ENCODE data around the gene SLC24A4.
A peak's percentile ranks its signal among the peaks of the same experiment; 100 is the strongest.

Gene SLC24A4

DNA sequence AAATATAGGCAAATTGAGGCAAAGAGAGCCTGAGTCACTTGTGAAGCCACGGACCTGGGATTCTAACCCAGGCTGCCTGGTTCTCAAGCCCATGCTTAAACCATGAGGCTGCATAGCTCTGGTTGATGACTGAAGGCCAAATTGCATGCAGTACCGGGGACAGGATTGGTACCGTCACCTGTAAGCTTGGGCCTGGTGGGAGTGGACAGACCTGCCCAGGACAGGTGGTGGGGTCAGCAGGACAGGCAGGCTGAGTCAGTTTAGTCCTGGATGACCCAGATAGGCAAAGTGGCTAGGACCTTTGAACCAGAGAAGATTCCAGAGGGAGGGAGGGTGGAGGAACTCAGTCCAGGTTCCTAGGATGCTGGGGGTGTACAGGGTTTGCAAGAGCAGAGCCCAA is 216.5 kb downstream of the SLC24A4 start:
- TF ChIP-seq, protein P1, sequence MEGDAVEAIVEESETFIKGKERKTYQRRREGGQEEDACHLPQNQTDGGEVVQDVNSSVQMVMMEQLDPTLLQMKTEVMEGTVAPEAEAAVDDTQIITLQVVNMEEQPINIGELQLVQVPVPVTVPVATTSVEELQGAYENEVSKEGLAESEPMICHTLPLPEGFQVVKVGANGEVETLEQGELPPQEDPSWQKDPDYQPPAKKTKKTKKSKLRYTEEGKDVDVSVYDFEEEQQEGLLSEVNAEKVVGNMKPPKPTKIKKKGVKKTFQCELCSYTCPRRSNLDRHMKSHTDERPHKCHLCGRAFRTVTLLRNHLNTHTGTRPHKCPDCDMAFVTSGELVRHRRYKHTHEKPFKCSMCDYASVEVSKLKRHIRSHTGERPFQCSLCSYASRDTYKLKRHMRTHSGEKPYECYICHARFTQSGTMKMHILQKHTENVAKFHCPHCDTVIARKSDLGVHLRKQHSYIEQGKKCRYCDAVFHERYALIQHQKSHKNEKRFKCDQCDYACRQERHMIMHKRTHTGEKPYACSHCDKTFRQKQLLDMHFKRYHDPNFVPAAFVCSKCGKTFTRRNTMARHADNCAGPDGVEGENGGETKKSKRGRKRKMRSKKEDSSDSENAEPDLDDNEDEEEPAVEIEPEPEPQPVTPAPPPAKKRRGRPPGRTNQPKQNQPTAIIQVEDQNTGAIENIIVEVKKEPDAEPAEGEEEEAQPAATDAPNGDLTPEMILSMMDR (conservative IDR thresholded peaks at IDR 0.05; ENCODE audit: low read length), result no peak
- DNase-seq (ENCODE audit: low read depth), result no peak
- no peak overlapping the region for H3K4me3 ChIP-seq (ENCODE audit: low read length)

DNA sequence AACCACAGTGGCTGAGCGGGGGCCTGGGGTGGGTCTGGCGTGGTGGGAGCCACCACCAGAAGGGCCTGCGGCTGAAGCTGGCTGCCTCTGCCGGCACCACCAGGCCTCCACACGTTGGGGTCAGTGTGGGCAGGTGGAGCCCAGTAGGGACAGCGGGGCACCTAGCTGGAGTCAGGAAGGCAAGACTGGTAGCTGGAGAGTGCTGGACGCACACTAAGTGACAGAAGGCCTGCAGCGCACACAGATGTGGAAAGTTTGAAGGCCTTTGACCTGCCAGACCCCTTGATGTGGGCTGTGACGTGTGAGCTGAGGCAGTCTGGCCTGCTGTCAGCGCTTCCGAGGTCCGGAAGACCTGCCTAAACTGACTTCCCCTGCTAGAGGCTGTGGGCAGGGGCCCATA is 216.9 kb downstream of the SLC24A4 start:
- H3K4me3 ChIP-seq (ENCODE audit: low read length), result no peak overlapping the region
- TF ChIP-seq, protein P1 (conservative IDR thresholded peaks at IDR 0.05; ENCODE audit: low read length), result no peak
- no peak for DNase-seq (ENCODE audit: low read depth)

DNA sequence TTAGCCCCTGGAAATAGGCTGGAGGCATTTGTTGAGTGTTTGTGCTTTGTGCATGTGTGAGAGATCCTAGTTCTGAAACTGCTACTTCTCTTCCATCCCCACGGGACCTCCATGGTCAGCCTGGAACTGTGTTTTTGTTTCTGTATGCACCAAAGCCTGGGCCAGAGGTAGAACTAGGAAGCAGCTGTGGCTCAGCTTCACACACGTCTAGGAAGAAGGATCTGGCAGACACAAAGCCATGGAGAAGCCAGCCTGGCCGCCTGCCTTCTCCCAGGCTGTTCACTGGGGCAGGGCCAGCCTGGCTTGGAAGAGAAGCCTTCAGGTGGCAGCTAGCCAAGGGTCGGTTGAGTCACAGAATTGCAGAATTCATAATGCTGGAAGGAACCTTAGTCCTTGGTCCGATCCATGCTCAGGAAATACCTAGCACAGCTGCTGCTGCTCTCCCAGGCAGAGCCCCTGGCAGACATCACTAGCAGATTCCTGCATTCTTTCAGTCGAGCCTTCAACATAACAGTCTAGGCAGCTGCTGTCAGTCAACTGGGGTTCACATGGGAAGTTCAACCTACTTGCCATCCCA is 217.6 kb downstream of the SLC24A4 start:
- H3K4me3 ChIP-seq (ENCODE audit: low read length), result no peak overlapping the region
- DNase-seq (ENCODE audit: low read depth), result peak; percentile 100
- TF ChIP-seq, protein P1 (conservative IDR thresholded peaks at IDR 0.05; ENCODE audit: low read length), result no peak

DNA sequence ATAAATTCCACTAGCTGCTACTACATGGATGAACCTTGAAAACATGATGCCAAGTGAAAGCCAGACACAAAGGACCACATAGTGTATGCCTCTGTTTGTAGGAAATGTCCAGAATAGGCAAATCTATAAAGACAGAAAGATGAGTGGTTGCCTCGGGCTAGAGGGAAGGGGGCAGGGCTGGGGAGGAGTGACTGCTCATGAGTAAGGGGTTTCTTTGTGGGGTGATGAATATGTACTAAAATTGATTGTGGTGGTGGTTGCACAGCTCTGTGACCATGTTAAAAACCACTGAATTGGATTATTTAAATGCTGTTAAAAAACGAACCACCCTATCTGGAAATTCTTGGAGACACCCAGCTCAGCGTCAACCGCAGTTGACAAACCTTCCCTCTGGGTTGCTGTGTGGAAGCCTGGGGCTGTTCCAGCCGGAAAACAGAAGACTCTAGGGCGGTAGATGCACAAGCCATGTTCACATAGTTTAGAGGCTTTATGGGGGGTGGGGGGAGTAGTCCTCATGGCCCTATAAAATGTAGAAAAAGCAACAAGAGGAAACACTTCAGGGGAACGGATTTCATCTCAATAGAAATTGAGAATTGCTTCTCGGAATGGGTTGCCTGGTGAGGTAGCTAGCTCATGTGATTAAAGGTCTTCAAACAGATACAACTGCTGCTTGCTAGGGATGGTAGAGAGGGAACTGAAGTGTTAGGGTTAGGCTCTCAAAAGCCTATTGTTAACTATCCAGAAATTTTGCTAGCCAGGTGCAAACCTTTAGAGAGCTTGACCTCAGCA is 220.0 kb downstream of the SLC24A4 start:
- no peak for DNase-seq (ENCODE audit: low read depth)
- TF ChIP-seq, protein P1 (conservative IDR thresholded peaks at IDR 0.05; ENCODE audit: low read length), result no peak
- H3K4me3 ChIP-seq (ENCODE audit: low read length), result no peak overlapping the region

DNA sequence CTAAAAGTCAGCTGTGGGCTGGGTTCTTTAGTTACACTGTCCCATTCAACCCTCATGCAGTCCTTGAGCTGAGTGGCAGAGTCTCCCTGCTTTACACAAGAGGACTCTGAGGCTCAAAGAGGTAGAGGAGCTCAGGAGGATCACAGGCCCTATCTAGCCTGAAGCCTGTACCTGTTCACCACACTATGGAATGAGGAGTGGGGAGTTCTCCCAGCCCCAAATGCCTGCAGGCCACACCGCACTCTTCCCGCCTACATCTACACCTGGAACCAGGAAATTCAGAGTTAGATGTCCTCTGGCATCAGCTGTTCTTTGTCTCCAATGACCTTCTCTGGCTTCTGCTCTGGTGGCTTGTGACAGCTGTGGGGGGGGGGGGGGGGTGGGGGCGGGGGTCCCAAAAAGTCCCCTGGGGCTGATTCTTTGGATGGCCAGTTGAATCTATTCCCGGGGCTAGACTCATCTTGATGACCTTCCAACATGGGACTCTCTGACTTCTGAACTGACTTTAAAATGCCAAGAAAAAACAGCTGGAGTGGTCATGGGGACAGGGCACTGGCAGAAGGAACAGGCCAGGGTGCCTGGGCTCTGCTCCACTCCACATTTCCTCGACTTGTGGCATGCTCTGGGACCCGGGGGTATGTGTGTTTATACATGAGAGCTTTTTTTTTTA is 221.2 kb downstream of the SLC24A4 start:
- no peak for DNase-seq (ENCODE audit: low read depth)
- TF ChIP-seq, protein P1 (conservative IDR thresholded peaks at IDR 0.05; ENCODE audit: low read length), result no peak
- no peak overlapping the region for H3K4me3 ChIP-seq (ENCODE audit: low read length)

DNA sequence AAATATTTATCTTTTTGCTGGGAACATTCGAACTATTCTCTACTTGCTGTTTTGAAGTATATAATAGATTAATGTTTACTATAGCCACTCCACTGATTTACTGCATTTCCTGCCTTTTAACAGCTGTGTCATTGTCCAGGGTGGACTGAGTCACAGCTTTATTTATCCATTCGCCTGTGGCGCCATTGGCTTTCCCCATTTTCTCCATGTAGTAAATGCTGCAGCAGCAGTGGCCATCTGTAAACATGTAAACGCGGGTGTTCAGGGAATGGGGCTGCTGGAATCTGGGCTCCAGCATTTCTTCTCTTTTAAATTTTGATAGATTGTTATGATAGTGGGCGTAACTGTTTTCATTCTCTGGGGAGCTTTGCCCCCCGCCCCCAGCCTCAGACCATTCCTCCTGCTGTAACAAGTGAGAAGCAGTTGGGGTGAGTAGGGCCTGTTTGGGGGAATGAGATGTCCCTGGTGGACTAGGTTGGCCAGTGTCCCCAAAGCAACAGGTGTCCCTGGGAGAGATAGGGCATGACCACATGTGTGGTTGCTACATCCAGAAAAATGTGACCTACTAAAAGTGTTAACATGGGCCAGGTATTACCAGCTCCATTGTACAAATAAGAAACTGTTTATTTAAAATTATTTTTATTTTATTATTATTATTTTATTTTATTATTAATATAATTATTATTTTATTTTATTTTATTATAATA is 223.5 kb downstream of the SLC24A4 start:
- TF ChIP-seq, protein P1 (conservative IDR thresholded peaks at IDR 0.05; ENCODE audit: low read length), result no peak
- no peak for DNase-seq (ENCODE audit: low read depth)
- H3K4me3 ChIP-seq (ENCODE audit: low read length), result no peak overlapping the region
